Measurements from ENCODE around the gene PTPRA.

Gene PTPRA

GRCh38 chr20:2942439-2942838, 69.2 kb downstream of the PTPRA start:
- no peak overlapping the region for H3K4me3 ChIP-seq (ENCODE audit: low read depth, low read length)
- DNase-seq (ENCODE audit: low read depth) = no peak
- TF ChIP-seq POLR2A (IDR thresholded peaks at IDR 0.05; ENCODE audit: extremely low read depth, insufficient read length) (no peak), MAX (IDR thresholded peaks at IDR 0.05; ENCODE audit: low read depth, low read length) (no peak)

GRCh38 chr20:2946988-2947961, 74.0 kb downstream of the PTPRA start:
- peak; percentile 94 for DNase-seq (ENCODE audit: low read depth)
- H3K4me3 ChIP-seq (ENCODE audit: low read depth, low read length) = no peak overlapping the region
- TF ChIP-seq POLR2A (IDR thresholded peaks at IDR 0.05; ENCODE audit: extremely low read depth, insufficient read length) = no peak
- TF ChIP-seq MAX (IDR thresholded peaks at IDR 0.05; ENCODE audit: low read depth, low read length) = peak; percentile 84
- peak; percentile 84; the same call in 1 of the 2 replicates for TF ChIP-seq MYC (IDR thresholded peaks at IDR 0.05; ENCODE audit: low read depth, low read length)
- no peak for TF ChIP-seq CTCF (IDR thresholded peaks at IDR 0.05; ENCODE audit: low read depth, low read length)

GRCh38 chr20:2948968-2949367, 75.7 kb downstream of the PTPRA start:
- DNase-seq (ENCODE audit: low read depth) = no peak
- H3K4me3 ChIP-seq (ENCODE audit: low read depth, low read length) = no peak overlapping the region
- TF ChIP-seq MAX (IDR thresholded peaks at IDR 0.05; ENCODE audit: low read depth, low read length) (no peak), MYC (IDR thresholded peaks at IDR 0.05; ENCODE audit: low read depth, low read length) (no peak)

DNA sequence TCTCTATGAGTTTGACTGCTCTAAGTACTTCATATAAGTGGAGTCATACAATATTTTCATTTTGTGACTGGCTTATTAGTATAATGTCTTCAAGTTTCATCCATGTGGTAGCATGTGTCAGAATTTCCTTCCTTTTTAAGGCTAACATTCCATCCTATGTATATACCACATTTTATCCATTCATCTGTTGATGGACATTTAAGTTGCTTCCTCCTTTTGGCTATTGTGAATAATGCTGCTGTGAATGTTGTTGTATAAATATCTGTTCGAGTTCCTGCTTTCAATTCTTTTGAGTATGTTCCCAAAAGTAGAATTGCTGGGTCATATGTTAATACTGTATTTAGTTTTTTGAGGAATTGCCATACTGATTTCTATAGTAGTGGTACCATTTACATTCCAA, 79.5 kb downstream of the PTPRA start:
- H3K4me3 ChIP-seq (ENCODE audit: low read depth, low read length) = no peak overlapping the region
- peak; percentile 9 for DNase-seq (ENCODE audit: low read depth)
- TF ChIP-seq CTCF (IDR thresholded peaks at IDR 0.05; ENCODE audit: low read depth, low read length) (no peak), MYC (IDR thresholded peaks at IDR 0.05; ENCODE audit: low read depth, low read length) (no peak), MAX (IDR thresholded peaks at IDR 0.05; ENCODE audit: low read depth, low read length) (no peak), POLR2A (IDR thresholded peaks at IDR 0.05; ENCODE audit: extremely low read depth, insufficient read length) (no peak)

GRCh38 chr20:2955257-2955970, 82.1 kb downstream of the PTPRA start:
- peak; percentile 29 for DNase-seq (ENCODE audit: low read depth)
- no peak overlapping the region for H3K4me3 ChIP-seq (ENCODE audit: low read depth, low read length)
- no peak for TF ChIP-seq MAX (IDR thresholded peaks at IDR 0.05; ENCODE audit: low read depth, low read length)
- TF ChIP-seq POLR2A (IDR thresholded peaks at IDR 0.05; ENCODE audit: extremely low read depth, insufficient read length) = no peak
- no peak for TF ChIP-seq CTCF (IDR thresholded peaks at IDR 0.05; ENCODE audit: low read depth, low read length)
- TF ChIP-seq MYC (IDR thresholded peaks at IDR 0.05; ENCODE audit: low read depth, low read length) = no peak

GRCh38 chr20:2956480-2956879, 83.2 kb downstream of the PTPRA start:
- TF ChIP-seq POLR2A (IDR thresholded peaks at IDR 0.05; ENCODE audit: extremely low read depth, insufficient read length) = no peak
- TF ChIP-seq MYC (IDR thresholded peaks at IDR 0.05; ENCODE audit: low read depth, low read length) = no peak
- no peak for TF ChIP-seq CTCF (IDR thresholded peaks at IDR 0.05; ENCODE audit: low read depth, low read length)
- TF ChIP-seq MAX (IDR thresholded peaks at IDR 0.05; ENCODE audit: low read depth, low read length) = no peak
- no peak overlapping the region for H3K4me3 ChIP-seq (ENCODE audit: low read depth, low read length)
- DNase-seq (ENCODE audit: low read depth) = no peak
